Thoracic aorta (tissue), 2 donors: ENCODE results near the gene CDKAL1. TPM values are rescaled to one million over a fixed set of nuclear protein-coding genes. Genes with fewer than 3 reads are reported as not detected.

Source experiments
- ATAC-seq: fragments of 150-250 bp; one replicate; pipeline ENCODE4 v1.8.0; 2017; ENCODE audit warnings: low read depth; ENCODE audit not compliant: insufficient number of reproducible peaks, low FRiP score
- DNase-seq: peaks from one replicate; pipeline ENCODE4 v3.0.0-alpha.2; 2020; ENCODE audit warnings: low spot score
- H3K27ac ChIP-seq, 2 donors: fragments of 200-600 bp; sonication (generic); 1 replicate in 1 of 2; 2 replicates in 1 of 2; pipeline ENCODE4 v1.5.1; 2016; ENCODE audit warnings: mild to moderate bottlenecking in 2 of 2, moderate library complexity in 2 of 2
- H3K27me3 ChIP-seq: fragments of 200-600 bp; sonication (generic); replicated peaks from 2 replicates; pipeline ENCODE4 v1.6.0; 2016; ENCODE audit warnings: mild to moderate bottlenecking; ENCODE audit not compliant: insufficient read depth
- H3K36me3 ChIP-seq: fragments of 200-600 bp; sonication (generic); one replicate; pipeline ENCODE4 v1.5.1; 2016
- H3K4me1 ChIP-seq, 2 donors: fragments of 200-600 bp; sonication (generic); 1 replicate in 1 of 2; 2 replicates in 1 of 2; pipeline versions ENCODE4 v1.5.1 to v1.6.0; 2016; ENCODE audit warnings: low read depth in 2 of 2, mild to moderate bottlenecking in 1 of 2; ENCODE audit not compliant: control insufficient read depth in 1 of 2
- H3K4me3 ChIP-seq: fragments of 200-600 bp; sonication (generic); 2 replicates; pipeline ENCODE4 v1.5.1; 2016; ENCODE audit warnings: mild to moderate bottlenecking
- H3K9me3 ChIP-seq: fragments of 200-600 bp; sonication (generic); 2 replicates; pipeline ENCODE4 v1.5.1; 2016
- total RNA-seq, 2 donors: library from RNA; depleted of rRNA; stranded (reverse); fragments of >200 nt; gene quantifications; one replicate each; pipeline versions ENCODE4 v1.1.0 to v1.2.3, GENCODE V29; 2016
- TF ChIP-seq, protein P1 (sequence below): fragments of 200-600 bp; sonication (generic); IDR thresholded peaks from one replicate; pipeline ENCODE4 v1.5.1; 2019; ENCODE audit warnings: antibody characterized with exemption

Gene CDKAL1
- total RNA-seq, 2 donors from 2014 or later = 8.5 to 14.6 TPM

DNA sequence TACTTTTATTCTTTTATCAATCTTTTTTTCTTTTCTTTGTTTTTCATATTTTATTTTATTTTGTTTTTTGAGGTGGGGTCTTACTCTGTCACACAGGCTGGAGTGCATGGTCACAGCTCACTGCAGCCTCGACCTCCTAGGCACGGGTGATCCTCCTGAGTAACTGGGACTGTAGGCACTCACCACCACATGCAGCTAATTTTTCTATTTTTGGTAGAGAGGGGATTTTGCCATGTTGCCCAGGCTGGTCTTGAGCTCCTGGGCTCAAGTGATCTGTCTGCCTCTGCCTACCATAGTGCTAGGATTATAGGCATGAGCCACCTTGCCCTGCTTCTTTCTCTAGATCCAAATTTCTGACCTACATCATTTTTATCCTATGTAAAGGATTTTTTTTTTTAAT, 153.2 kb downstream of the CDKAL1 start:
- Histone ChIP-seq H3K4me3 (no peak overlapping the region), H3K9me3 (no peaks in the 10 kb centered on the region), H3K4me1 (peaks cover 0 to 4% of the 10 kb centered on the region in 2 donors), H3K27me3 (no peaks in the 10 kb centered on the region), H3K36me3 (no peaks in the 10 kb centered on the region), H3K27ac (no peak overlapping the region)
- DNase-seq (no peak), ATAC-seq (no peak)
- TF ChIP-seq, protein P1, sequence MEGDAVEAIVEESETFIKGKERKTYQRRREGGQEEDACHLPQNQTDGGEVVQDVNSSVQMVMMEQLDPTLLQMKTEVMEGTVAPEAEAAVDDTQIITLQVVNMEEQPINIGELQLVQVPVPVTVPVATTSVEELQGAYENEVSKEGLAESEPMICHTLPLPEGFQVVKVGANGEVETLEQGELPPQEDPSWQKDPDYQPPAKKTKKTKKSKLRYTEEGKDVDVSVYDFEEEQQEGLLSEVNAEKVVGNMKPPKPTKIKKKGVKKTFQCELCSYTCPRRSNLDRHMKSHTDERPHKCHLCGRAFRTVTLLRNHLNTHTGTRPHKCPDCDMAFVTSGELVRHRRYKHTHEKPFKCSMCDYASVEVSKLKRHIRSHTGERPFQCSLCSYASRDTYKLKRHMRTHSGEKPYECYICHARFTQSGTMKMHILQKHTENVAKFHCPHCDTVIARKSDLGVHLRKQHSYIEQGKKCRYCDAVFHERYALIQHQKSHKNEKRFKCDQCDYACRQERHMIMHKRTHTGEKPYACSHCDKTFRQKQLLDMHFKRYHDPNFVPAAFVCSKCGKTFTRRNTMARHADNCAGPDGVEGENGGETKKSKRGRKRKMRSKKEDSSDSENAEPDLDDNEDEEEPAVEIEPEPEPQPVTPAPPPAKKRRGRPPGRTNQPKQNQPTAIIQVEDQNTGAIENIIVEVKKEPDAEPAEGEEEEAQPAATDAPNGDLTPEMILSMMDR = no peak

DNA sequence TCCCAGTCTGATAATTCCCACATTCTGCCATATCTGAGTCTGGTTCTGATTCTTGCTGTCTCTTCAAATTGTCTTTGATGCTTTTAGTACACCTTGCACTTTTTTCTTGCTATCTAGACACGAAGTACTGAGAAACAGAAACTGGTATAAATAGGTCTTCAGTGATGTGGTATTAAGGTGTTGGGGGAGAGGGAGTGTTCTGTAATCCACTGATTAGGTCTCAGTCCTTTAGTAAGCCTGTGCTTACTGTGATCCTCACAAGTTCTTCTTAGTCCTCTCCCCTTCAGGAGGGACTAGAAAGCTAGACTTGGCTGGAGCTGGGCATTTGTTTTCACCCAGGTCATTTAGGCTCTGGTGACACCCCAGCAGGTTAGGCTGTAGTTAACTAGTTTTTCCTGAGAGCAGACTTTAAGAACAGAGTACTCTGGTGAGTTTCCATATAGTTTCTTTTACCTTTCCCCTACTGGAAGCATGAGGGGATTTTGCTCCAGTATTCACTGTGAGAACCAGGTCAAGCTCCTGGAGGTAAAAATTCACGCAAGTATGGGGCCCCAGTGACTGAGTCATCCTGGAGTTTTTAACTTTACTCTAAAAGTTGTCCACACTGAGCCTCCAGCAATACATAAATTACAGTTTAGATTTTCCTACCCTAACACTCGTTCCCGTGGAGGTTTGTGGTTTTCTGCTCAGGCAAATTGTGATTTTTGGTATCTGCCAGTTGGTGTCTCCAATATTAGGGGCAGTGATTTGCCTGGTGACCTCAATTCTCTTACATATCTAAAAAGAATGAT, 154.6 kb downstream of the CDKAL1 start:
- TF ChIP-seq, protein P1 = no peak
- no peaks in the 10 kb centered on the region for H3K27me3 ChIP-seq
- H3K27ac ChIP-seq = no peak overlapping the region
- H3K9me3 ChIP-seq = no peaks in the 10 kb centered on the region
- no peaks in the 10 kb centered on the region for H3K36me3 ChIP-seq
- DNase-seq (no peak), ATAC-seq (no peak)
- peaks cover 0 to 4% of the 10 kb centered on the region in 2 donors for H3K4me1 ChIP-seq
- H3K4me3 ChIP-seq = no peak overlapping the region

DNA sequence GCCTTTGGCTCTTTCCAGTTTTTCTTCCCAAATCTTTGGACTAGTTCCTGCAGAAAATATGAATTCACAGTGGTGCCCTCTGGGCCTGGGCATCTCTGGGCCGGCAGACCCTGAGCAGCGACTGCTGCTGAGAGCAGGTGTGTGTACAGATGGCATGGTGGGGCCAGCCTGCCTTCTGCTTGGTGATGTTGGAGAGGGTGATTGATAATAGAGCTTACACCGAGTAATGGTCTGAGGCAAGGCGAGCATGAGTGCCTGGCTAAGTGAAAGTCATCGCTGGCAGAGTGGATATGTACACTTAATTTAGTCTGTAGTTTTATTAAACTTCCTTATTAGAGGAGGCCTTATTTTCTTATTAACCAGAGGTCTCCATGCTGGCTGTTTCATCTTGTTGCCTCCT, 156.9 kb downstream of the CDKAL1 start:
- peaks cover 0 to 4% of the 10 kb centered on the region in 2 donors for H3K4me1 ChIP-seq
- DNase-seq = no peak
- no peaks in the 10 kb centered on the region for H3K9me3 ChIP-seq
- no peak overlapping the region for H3K27ac ChIP-seq
- no peak overlapping the region for H3K4me3 ChIP-seq
- H3K36me3 ChIP-seq = no peaks in the 10 kb centered on the region
- TF ChIP-seq, protein P1 = no peak
- no peaks in the 10 kb centered on the region for H3K27me3 ChIP-seq
- no peak for ATAC-seq

DNA sequence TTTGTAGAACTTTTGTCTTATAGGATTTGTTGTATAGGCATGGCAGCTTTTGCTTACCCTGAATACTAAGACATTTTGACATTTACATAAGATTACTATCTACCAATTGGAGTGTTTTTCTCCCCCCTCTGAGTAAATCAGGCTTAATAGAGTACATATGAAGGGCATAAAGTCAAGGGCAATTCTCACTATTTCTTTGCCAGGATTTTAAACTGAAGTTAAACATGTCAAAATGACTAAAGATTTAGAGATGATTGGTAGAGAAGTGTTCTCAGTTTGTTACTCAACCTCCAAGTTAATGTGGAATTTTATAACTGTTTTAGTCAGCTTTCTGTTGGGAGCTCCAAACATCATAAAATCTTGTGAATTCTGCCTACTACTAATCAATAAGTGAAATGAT, 157.8 kb downstream of the CDKAL1 start:
- no peak overlapping the region for H3K27ac ChIP-seq
- TF ChIP-seq, protein P1 = no peak
- H3K4me3 ChIP-seq = no peak overlapping the region
- no peaks in the 10 kb centered on the region for H3K9me3 ChIP-seq
- H3K4me1 ChIP-seq = peaks cover 0 to 4% of the 10 kb centered on the region in 2 donors
- DNase-seq (no peak), ATAC-seq (no peak)
- H3K27me3 ChIP-seq = no peaks in the 10 kb centered on the region
- H3K36me3 ChIP-seq = no peaks in the 10 kb centered on the region

DNA sequence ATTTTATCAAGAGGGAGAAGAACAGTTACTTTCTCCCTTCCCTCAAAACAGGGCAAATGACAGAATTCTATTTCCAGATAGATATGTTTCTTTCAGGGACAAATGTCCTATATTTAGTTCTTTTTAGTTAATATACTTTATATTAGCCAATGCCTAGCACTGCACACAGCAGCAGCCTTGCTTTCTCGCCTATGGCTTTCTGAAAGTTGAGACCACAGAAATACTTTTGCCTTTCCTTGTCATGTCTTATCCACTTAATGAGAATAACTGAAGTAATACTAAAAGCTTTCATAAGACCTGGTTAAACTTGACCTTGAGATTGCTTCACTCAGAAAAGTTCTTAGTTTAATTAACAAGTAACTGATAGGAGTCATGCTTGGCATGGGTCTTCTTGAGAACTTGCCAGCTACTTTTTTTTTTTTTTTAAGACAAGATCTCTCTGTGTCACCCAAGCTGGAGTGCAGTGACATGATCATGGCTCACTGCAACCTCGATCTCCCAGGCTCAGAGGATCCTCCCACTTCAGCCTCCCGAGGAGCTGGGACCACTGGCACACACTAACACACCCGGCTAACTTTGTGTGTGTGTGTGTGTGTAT, 159.3 kb downstream of the CDKAL1 start:
- DNase-seq = no peak
- H3K4me1 ChIP-seq = peaks cover 0 to 4% of the 10 kb centered on the region in 2 donors

More for the DNA sequence above, 159.3 kb downstream of the CDKAL1 start:
- TF ChIP-seq, protein P1 = no peak
- Histone ChIP-seq H3K9me3 (no peaks in the 10 kb centered on the region), H3K27ac (no peak overlapping the region), H3K27me3 (no peaks in the 10 kb centered on the region), H3K4me3 (no peak overlapping the region), H3K36me3 (no peaks in the 10 kb centered on the region)
- ATAC-seq = no peak
